GM10248 (cell line): Measurements from ENCODE around the gene DPH5.

Experiments used
- CTCF ChIA-PET: fragments of 300-600 bp; sonication (Branson Sonifier 250); formaldehyde crosslinking; extraction: SDS; loops from one replicate; lab custom pipeline; 2021; ENCODE audit warnings: antibody characterized with exemption; lab: Yijun Ruan, JAX
- POLR2A ChIA-PET: fragments of 350-650 bp; sonication (Branson Sonifier 250); formaldehyde crosslinking; extraction: SDS; loops from one replicate; lab custom pipeline; 2020; ENCODE audit warnings: antibody characterized with exemption; lab: Yijun Ruan, JAX
- DNase-seq: peaks from one replicate; pipeline ENCODE4 v3.0.0; 2012; ENCODE audit errors: extremely low spot score
- TF ChIP-seq, protein P1 (sequence below): IDR thresholded peaks from 2 replicates; pipeline ENCODE4 v1.5.1; 2012; ENCODE audit warnings: mild to moderate bottlenecking, low read depth; ENCODE audit errors: extremely low read depth, missing control alignments, control extremely low read depth

Gene DPH5

DNA sequence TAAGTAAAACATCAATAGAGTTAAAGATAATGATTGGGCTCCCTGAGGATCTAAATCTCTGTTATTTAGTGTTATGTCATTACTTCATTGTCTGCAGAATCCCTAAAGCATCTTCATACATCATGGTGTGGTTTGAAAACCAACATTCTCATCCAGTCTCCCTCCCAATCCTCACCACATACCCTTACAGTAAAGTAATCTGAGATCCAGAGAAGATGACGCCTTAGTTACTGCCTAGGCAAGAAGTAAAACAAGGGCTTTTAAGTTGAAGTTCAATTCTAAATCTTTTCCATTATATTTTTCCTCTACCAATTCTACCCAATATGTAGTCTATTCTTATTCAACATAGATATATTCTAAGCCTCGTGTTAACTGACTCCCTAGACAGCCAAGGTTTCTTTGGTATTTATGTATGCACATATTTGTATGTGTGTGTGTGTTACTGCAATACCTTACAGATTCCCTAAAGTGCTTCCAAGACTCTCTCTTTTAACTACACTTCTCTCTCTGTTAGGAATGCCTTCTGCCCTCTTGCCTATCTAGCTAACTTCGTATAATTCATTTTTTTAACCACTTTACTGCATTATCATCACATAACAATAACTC is 17.3 kb downstream of the DPH5 start:
- TF ChIP-seq, protein P1, sequence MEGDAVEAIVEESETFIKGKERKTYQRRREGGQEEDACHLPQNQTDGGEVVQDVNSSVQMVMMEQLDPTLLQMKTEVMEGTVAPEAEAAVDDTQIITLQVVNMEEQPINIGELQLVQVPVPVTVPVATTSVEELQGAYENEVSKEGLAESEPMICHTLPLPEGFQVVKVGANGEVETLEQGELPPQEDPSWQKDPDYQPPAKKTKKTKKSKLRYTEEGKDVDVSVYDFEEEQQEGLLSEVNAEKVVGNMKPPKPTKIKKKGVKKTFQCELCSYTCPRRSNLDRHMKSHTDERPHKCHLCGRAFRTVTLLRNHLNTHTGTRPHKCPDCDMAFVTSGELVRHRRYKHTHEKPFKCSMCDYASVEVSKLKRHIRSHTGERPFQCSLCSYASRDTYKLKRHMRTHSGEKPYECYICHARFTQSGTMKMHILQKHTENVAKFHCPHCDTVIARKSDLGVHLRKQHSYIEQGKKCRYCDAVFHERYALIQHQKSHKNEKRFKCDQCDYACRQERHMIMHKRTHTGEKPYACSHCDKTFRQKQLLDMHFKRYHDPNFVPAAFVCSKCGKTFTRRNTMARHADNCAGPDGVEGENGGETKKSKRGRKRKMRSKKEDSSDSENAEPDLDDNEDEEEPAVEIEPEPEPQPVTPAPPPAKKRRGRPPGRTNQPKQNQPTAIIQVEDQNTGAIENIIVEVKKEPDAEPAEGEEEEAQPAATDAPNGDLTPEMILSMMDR: no peak
- CTCF ChIA-PET: no interaction called here
- POLR2A ChIA-PET: no interaction called here
- DNase-seq: no peak

DNA sequence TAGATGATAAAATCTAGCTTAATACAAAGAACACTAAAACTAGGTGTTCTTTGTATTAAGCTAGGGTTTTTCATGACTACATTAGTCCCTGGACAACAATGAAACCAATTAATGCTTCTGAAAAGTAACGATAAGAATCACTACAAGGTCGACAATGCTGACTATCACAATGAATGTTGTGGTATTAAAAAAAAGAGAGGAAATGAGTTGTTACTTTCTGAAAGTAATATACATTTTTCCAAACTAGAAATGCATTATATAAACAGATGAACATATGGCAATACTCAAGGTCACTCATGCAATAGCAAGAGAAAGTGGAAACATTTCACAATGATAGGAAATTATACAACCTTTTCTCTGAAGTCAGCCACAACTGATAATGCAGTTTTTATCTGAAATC is 19.0 kb downstream of the DPH5 start:
- ChIA-PET CTCF (interaction anchor here (0.8 to 1.6 kb wide), 2 partner anchors 9 to 16 kb away, joined by 3 to 6 read pairs; no protein-coding TSS in a partner anchor), POLR2A (no interaction called here)
- TF ChIP-seq, protein P1: no peak
- no peak for DNase-seq

DNA sequence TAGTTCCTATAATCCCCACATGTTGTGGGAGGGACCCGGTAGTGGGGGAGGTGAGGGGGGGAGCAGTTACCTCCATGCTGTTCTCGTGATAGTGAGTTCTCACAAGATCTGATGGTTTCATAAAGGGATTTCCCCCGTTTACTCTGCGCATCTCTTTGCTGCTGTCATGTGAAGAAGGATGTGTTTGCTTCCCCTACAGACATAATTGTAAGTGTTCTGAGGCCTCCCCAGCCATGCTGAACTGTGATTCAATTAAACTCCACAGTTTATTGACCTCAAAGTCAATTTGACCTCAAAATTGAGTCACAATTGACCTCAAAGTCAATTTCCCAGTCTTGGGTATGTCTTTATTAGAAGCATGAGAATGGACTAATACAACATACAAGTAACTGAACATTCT is 19.7 kb downstream of the DPH5 start:
- no peak for DNase-seq
- TF ChIP-seq, protein P1: no peak
- ChIA-PET POLR2A (no interaction called here), CTCF (interaction anchor here (0.8 to 1.6 kb wide), 2 partner anchors 10 to 15 kb away, joined by 3 to 6 read pairs; no protein-coding TSS in a partner anchor)

DNA sequence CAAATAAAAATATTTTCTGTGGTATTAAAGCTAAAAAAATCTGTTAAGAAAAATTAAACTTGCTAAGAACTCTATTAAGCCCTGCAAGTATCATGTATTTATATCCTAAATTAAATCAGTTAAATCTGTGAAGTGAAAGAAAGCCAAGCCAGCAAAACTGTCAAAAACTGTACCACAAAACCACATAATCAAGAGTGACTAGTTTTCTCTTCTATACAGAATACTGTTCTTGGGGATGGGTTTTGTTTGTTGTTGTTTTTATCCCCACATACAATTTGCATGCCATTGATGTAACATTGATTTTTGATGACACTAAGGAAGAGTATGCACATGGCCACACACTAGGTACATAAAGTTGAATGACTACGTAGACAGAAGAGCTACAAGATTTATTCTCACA is 20.4 kb downstream of the DPH5 start:
- TF ChIP-seq, protein P1: no peak
- ChIA-PET POLR2A (no interaction called here), CTCF (interaction anchor here (0.6 to 2.1 kb wide), 5 partner anchors 10 to 734 kb away, joined by 3 to 6 read pairs (median 3); no protein-coding TSS in a partner anchor)
- no peak for DNase-seq

DNA sequence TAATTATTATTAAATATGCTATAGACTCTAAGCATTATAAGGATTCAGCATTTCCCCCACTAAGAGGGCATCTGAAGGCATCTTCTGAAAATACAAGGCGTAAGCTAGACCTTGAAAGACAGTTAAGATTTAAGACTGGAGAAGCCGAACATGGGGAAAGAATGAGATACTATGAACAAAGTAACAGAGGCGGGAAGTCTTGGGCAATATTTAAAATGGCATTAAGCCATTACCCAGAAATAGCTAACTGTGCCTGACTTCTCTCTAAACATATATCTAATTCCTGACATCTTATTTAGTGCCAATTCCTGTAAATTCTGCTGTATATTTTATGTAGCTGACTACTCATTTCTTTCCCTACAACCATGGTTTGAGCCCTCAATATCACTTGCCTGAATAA is 20.9 kb downstream of the DPH5 start:
- ChIA-PET POLR2A (no interaction called here), CTCF (interaction anchor here (1.0 to 2.1 kb wide), 6 partner anchors 18 to 285 kb away, joined by 3 to 5 read pairs (median 3); no protein-coding TSS in a partner anchor)
- TF ChIP-seq, protein P1: no peak
- DNase-seq: no peak

DNA sequence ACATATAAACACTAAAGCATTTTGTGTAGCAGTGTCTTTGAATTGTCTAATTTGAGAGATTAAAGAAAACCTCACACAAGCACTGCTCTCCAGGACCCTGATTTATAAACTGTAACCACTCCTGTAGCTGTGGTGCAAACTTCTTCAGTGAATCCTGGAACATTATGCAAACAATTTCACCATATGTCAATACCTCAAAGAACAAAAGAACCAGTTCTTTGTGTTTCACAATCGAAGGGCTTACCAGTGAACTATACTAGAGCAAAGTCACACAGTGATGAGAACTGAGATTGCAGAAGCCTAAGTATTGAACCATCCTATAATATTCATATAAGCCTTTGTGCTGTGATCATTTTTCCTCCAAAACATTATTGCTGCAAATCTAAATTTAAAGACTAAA is 21.5 kb downstream of the DPH5 start:
- ChIA-PET POLR2A (no interaction called here), CTCF (interaction anchor here (1.0 to 2.1 kb wide), 7 partner anchors 18 to 286 kb away, joined by 3 to 6 read pairs (median 3); no protein-coding TSS in a partner anchor)
- TF ChIP-seq, protein P1: no peak
- DNase-seq: no peak
